ENCODE data around the gene PTGR2. TPM values are rescaled to one million over a fixed set of nuclear protein-coding genes. Genes with fewer than 3 reads are reported as not detected.

Gene PTGR2
- total and polyA plus RNA-seq, 2 experiments from 2014 or later = 7.1 to 11.7 TPM

DNA sequence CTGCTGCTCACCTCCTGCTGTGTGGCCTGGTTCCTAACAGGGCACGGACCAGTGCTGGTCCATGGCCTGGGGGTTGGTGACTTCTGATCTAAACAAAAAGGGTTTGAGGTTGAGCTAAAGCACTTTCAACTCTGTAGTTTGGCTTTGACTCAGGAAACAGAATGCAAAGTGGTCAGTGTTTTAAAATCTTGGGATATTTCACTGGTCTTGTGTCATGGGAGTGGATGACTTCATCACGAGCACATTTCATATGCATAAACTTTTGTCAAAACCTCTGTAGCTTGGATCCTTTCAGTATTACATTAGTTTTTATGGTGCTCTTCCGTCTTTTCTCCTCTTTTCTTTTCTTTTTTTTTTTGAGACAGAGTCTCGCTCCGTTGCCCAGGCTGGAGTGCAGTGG is 72.7 kb downstream of the PTGR2 start:
- Histone ChIP-seq H3K9me2 (replicated peaks; ENCODE audit: insufficient read depth) (no peaks in the 10 kb centered on the region), H3K36me3 (replicated peaks; ENCODE audit: insufficient read depth, low read depth) (peaks cover 9% of the 10 kb centered on the region), H3K4me3 (no peak overlapping the region), H3K4me1 (ENCODE audit: insufficient read depth) (no peaks in the 10 kb centered on the region), H4K20me1 (ENCODE audit: insufficient read depth, poor library complexity, severe bottlenecking) (no peaks in the 10 kb centered on the region), H3K4me2 (no peak overlapping the region), H3K9me3 (ENCODE audit: low read depth) (no peaks in the 10 kb centered on the region), H3K27me3 (no peaks in the 10 kb centered on the region), H3K79me2 (peaks cover 8% of the 10 kb centered on the region), H3K27ac (no peak overlapping the region), H2AFZ (no peak overlapping the region)
- DNase-seq (ENCODE audit: low spot score) = no peak
- 97% methylated on average over 3 of the region's 5 CpGs for WGBS (ENCODE audit: low lambda C conversion rate, missing lambda C conversion rate)
- TF ChIP-seq, protein P1, sequence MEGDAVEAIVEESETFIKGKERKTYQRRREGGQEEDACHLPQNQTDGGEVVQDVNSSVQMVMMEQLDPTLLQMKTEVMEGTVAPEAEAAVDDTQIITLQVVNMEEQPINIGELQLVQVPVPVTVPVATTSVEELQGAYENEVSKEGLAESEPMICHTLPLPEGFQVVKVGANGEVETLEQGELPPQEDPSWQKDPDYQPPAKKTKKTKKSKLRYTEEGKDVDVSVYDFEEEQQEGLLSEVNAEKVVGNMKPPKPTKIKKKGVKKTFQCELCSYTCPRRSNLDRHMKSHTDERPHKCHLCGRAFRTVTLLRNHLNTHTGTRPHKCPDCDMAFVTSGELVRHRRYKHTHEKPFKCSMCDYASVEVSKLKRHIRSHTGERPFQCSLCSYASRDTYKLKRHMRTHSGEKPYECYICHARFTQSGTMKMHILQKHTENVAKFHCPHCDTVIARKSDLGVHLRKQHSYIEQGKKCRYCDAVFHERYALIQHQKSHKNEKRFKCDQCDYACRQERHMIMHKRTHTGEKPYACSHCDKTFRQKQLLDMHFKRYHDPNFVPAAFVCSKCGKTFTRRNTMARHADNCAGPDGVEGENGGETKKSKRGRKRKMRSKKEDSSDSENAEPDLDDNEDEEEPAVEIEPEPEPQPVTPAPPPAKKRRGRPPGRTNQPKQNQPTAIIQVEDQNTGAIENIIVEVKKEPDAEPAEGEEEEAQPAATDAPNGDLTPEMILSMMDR (IDR thresholded peaks at IDR 0.05; ENCODE audit: poor library complexity) = no peak
- TF ChIP-seq EZH2phosphoT487 (IDR thresholded peaks at IDR 0.05; ENCODE audit: low read depth, severe bottlenecking, unreplicated experiment) (no peak), EZH2 (IDR thresholded peaks at IDR 0.05; ENCODE audit: borderline replicate concordance) (no peak)

Small RNAs within 50 kb of the gene (small RNA-seq; reads per million reads assigned to genes)
- gene AC005520.4 (not detected), gene RF00019 (not detected)

Other genes with a start within 250 kb of the PTGR2 start
- not detected in 2 replicates for gene ACOT6, start 239.3 kb upstream of the PTGR2 start, total RNA-seq
- not detected in 2 replicates for gene ACOT6, start 239.3 kb upstream of the PTGR2 start, polyA plus RNA-seq
- 5.4 and 6.9 TPM in 2 replicates for gene DNAL1, start 206.8 kb upstream of the PTGR2 start, total RNA-seq
- gene DNAL1, start 206.8 kb upstream of the PTGR2 start, polyA plus RNA-seq = 5.7 and 6.0 TPM in 2 replicates
- 23.0 and 27.3 TPM in 2 replicates for gene PNMA1, start 137.4 kb upstream of the PTGR2 start, total RNA-seq
- 41.2 and 45.7 TPM in 2 replicates for gene PNMA1, start 137.4 kb upstream of the PTGR2 start, polyA plus RNA-seq
- gene ZNF410, start 35.0 kb downstream of the PTGR2 start, total RNA-seq = 61.7 and 70.4 TPM in 2 replicates
- 32.9 and 42.1 TPM in 2 replicates for gene ZNF410, start 35.0 kb downstream of the PTGR2 start, polyA plus RNA-seq
- 2.3 and 3.3 TPM in 2 replicates for gene FAM161B, start 98.3 kb downstream of the PTGR2 start, total RNA-seq
- 0.77 and 2.0 TPM in 2 replicates for gene FAM161B, start 98.3 kb downstream of the PTGR2 start, polyA plus RNA-seq
- gene COQ6, start 98.5 kb downstream of the PTGR2 start, total RNA-seq = 18.7 and 29.5 TPM in 2 replicates
- gene COQ6, start 98.5 kb downstream of the PTGR2 start, polyA plus RNA-seq = 21.8 and 24.7 TPM in 2 replicates
- 57.2 and 71.0 TPM in 2 replicates for gene ENTPD5, start 167.5 kb downstream of the PTGR2 start, total RNA-seq
- gene ENTPD5, start 167.5 kb downstream of the PTGR2 start, polyA plus RNA-seq = 18.5 and 25.1 TPM in 2 replicates
- gene BBOF1, start 167.5 kb downstream of the PTGR2 start, total RNA-seq = 6.1 and 7.1 TPM in 2 replicates
- 3.9 and 4.1 TPM in 2 replicates for gene BBOF1, start 167.5 kb downstream of the PTGR2 start, polyA plus RNA-seq
- gene ALDH6A1, start 232.6 kb downstream of the PTGR2 start, total RNA-seq = 72.9 and 83.8 TPM in 2 replicates
- 66.5 and 76.8 TPM in 2 replicates for gene ALDH6A1, start 232.6 kb downstream of the PTGR2 start, polyA plus RNA-seq
- gene LIN52, start 233.1 kb downstream of the PTGR2 start, total RNA-seq = 14.3 and 14.4 TPM in 2 replicates
- gene LIN52, start 233.1 kb downstream of the PTGR2 start, polyA plus RNA-seq = 13.5 and 13.7 TPM in 2 replicates

All from hepatocyte (in vitro differentiated cells).